WTC11 (cell line): Measurements from ENCODE around the gene PNMA1. TPM values are rescaled to one million over a fixed set of nuclear protein-coding genes. Genes with fewer than 3 reads are reported as not detected.
A peak's percentile ranks its signal among the peaks of the same experiment; 100 is the strongest.

Experiments used
- ATAC-seq: fragments of 200-7000 bp; cut with Tn5 transposase; 2 replicates; pipeline ENCODE4 v1.10.0; 2021; ENCODE audit warnings: mild to moderate bottlenecking, moderate library complexity
- CTCF ChIA-PET: fragments of 300-600 bp; sonication (Branson Sonifier 250); formaldehyde crosslinking; loops from one replicate; lab custom pipeline; 2021; ENCODE audit warnings: antibody characterized with exemption; lab: Charles Lee
- POLR2A ChIA-PET: fragments of 350-600 bp; sonication (Branson Sonifier 250); formaldehyde crosslinking; loops from one replicate; lab custom pipeline; 2021; ENCODE audit warnings: antibody characterized with exemption; lab: Charles Lee
- DNase-seq: peaks from one replicate; pipeline ENCODE4 v3.0.0; 2021; ENCODE audit warnings: low spot score
- H3K27ac Mint-ChIP-seq: 2 replicates; pipeline ENCODE4 v1.8.0; 2021; ENCODE audit warnings: mixed read lengths
- H3K27me3 Mint-ChIP-seq: 2 replicates; pipeline ENCODE4 v1.8.0; 2021; ENCODE audit warnings: low read depth, mild to moderate bottlenecking, moderate library complexity, mixed read lengths
- H3K36me3 Mint-ChIP-seq: 2 replicates; pipeline ENCODE4 v1.8.0; 2021; ENCODE audit warnings: mixed read lengths
- H3K4me1 Mint-ChIP-seq: 2 replicates; pipeline ENCODE4 v1.8.0; 2022; ENCODE audit warnings: mixed read lengths
- H3K4me3 Mint-ChIP-seq: 2 replicates; pipeline ENCODE4 v1.8.0; 2021; ENCODE audit warnings: mild to moderate bottlenecking, moderate library complexity, mixed read lengths
- H3K9me3 Mint-ChIP-seq: 2 replicates; pipeline ENCODE4 v1.8.0; 2021; ENCODE audit warnings: mixed read lengths
- AR ChIP-seq: fragments of 250-450 bp; sonication (Bioruptor Pico); IDR thresholded peaks from 2 replicates; pipeline ENCODE4 v1.9.0; 2021; ENCODE audit warnings: mild to moderate bottlenecking
- ATF3 ChIP-seq: sonication (generic); formaldehyde crosslinking; conservative IDR thresholded peaks from 2 replicates; pipeline ENCODE4 v1.8.1; 2022; ENCODE audit warnings: mild to moderate bottlenecking, missing genetic modification reagents
- ERG ChIP-seq: fragments of 250-450 bp; sonication (Bioruptor Pico); IDR thresholded peaks from 2 replicates; pipeline ENCODE4 v1.8.0; 2021; ENCODE audit warnings: mild to moderate bottlenecking
- FOXP4 ChIP-seq: sonication (generic); formaldehyde crosslinking; IDR thresholded peaks from 2 replicates; pipeline ENCODE4 v1.8.0; 2022; ENCODE audit warnings: mild to moderate bottlenecking, missing genetic modification reagents
- HMGXB4 ChIP-seq: sonication (generic); formaldehyde crosslinking; IDR thresholded peaks from 2 replicates; pipeline ENCODE4 v1.8.1; 2023; ENCODE audit warnings: mild to moderate bottlenecking, moderate library complexity, missing genetic modification reagents
- NR1H2 ChIP-seq: sonication (generic); formaldehyde crosslinking; IDR thresholded peaks from 2 replicates; pipeline ENCODE4 v1.9.0; 2021; ENCODE audit warnings: mild to moderate bottlenecking, moderate library complexity, missing genetic modification reagents
- PREB ChIP-seq: sonication (generic); formaldehyde crosslinking; IDR thresholded peaks from 2 replicates; pipeline ENCODE4 v1.8.1; 2022; ENCODE audit warnings: mild to moderate bottlenecking, missing genetic modification reagents, moderate library complexity, borderline replicate concordance
- PRRX2 ChIP-seq: fragments of 250-450 bp; sonication (Bioruptor Pico); IDR thresholded peaks from 2 replicates; pipeline ENCODE4 v1.8.0; 2021; ENCODE audit warnings: mild to moderate bottlenecking
- RELA ChIP-seq: sonication (generic); formaldehyde crosslinking; IDR thresholded peaks from 2 replicates; pipeline ENCODE4 v1.8.1; 2022; ENCODE audit warnings: missing genetic modification reagents, mild to moderate bottlenecking, borderline replicate concordance
- STAT6 ChIP-seq: sonication (generic); formaldehyde crosslinking; conservative IDR thresholded peaks from 2 replicates; pipeline ENCODE4 v1.8.1; 2023; ENCODE audit warnings: mild to moderate bottlenecking, low read depth, missing genetic modification reagents, moderate library complexity
- TEAD1 ChIP-seq: sonication (generic); formaldehyde crosslinking; IDR thresholded peaks from 2 replicates; pipeline ENCODE4 v1.8.0; 2022; ENCODE audit warnings: mild to moderate bottlenecking, missing genetic modification reagents
- TEAD4 ChIP-seq: sonication (generic); formaldehyde crosslinking; IDR thresholded peaks from 2 replicates; pipeline ENCODE4 v1.8.0; 2022; ENCODE audit warnings: mild to moderate bottlenecking, missing genetic modification reagents
- TP53 ChIP-seq: sonication (generic); formaldehyde crosslinking; IDR thresholded peaks from 2 replicates; pipeline ENCODE4 v1.8.1; 2023; ENCODE audit warnings: mild to moderate bottlenecking, missing genetic modification reagents
- ZBTB21 ChIP-seq: sonication (generic); formaldehyde crosslinking; IDR thresholded peaks from 2 replicates; pipeline ENCODE4 v1.8.1; 2023; ENCODE audit warnings: mild to moderate bottlenecking, missing genetic modification reagents, borderline replicate concordance
- total RNA-seq: library from RNA; stranded (reverse); gene quantifications from 3 replicates; pipeline ENCODE4 v1.2.3, GENCODE V29; 2021

Gene PNMA1
- total RNA-seq, 1 experiment from 2014 or later: 46.0 TPM

GRCh38 chr14:73738518-73739173 is 24.5 kb upstream of the PNMA1 start:
- Mint-ChIP-seq H3K27me3 (no peaks in the 10 kb centered on the region), H3K4me1 (peaks cover 37% of the 10 kb centered on the region), H3K27ac (no peak overlapping the region), H3K36me3 (peaks cover 14% of the 10 kb centered on the region), H3K9me3 (no peaks in the 10 kb centered on the region), H3K4me3 (no peak overlapping the region)
- ATAC-seq (no peak), DNase-seq (no peak)
- ChIA-PET POLR2A (interaction anchor here (0.7 to 1.1 kb wide), 2 partner anchors 8 to 22 kb away, joined by 3 to 4 read pairs; a partner anchor contains a TSS), CTCF (interaction anchor here (1.7 to 5.5 kb wide), 2 partner anchors 10 to 20 kb away, joined by 5 to 71 read pairs; a partner anchor contains a TSS)
- TF ChIP-seq TP53 (CRISPR knock-in tag): no peak
- TF ChIP-seq FOXP4 (CRISPR knock-in tag): no peak
- TF ChIP-seq TEAD1 (CRISPR knock-in tag): no peak
- TF ChIP-seq NR1H2: no peak
- no peak for TF ChIP-seq AR (CRISPR knock-in tag)
- no peak for TF ChIP-seq ATF3 (CRISPR knock-in tag)
- TF ChIP-seq TEAD4 (CRISPR knock-in tag): no peak
- no peak for TF ChIP-seq HMGXB4 (CRISPR knock-in tag)
- TF ChIP-seq ERG (CRISPR knock-in tag): no peak

GRCh38 chr14:73736842-73737241 is 22.7 kb upstream of the PNMA1 start:
- Mint-ChIP-seq H3K27me3 (no peaks in the 10 kb centered on the region), H3K36me3 (peaks cover 14% of the 10 kb centered on the region), H3K4me3 (no peak overlapping the region), H3K4me1 (peaks cover 19% of the 10 kb centered on the region), H3K9me3 (no peaks in the 10 kb centered on the region), H3K27ac (peak overlapping the region; percentile 50; the same call in 1 of the 2 replicates)
- ChIA-PET CTCF (interaction anchor here (1.7 kb wide), 1 partner anchor 8 kb away, joined by 5 read pairs; no protein-coding TSS in a partner anchor), POLR2A (no interaction called here)
- TF ChIP-seq RELA (CRISPR knock-in tag) (no peak), AR (CRISPR knock-in tag) (no peak), STAT6 (CRISPR knock-in tag) (no peak), ZBTB21 (CRISPR knock-in tag) (no peak), PREB (CRISPR knock-in tag) (no peak), PRRX2 (no peak)
- DNase-seq (no peak), ATAC-seq (no peak)
